D341Med (cell line): Measurements from ENCODE around the gene NME9.

Experiments
- DNase-seq: peaks from one replicate; pipeline ENCODE4 v3.0.0; 2012; ENCODE audit warnings: low spot score

NME9 gene

GRCh38 chr3:138362538-138362937 lies 32.9 kb upstream of the NME9 start:
- DNase-seq = no peak

- DNase-seq = no peak
These were observed 31.9 kb upstream of the NME9 start for GRCh38 chr3:138361561-138361971.

- no peak for DNase-seq
These were observed 31.3 kb upstream of the NME9 start for GRCh38 chr3:138360869-138361525.

- no peak for DNase-seq
These were observed 30.5 kb upstream of the NME9 start for GRCh38 chr3:138359919-138360868.

GRCh38 chr3:138359148-138359918 lies 29.7 kb upstream of the NME9 start:
- no peak for DNase-seq

GRCh38 chr3:138356730-138357405 lies 27.2 kb upstream of the NME9 start:
- DNase-seq = no peak

- no peak for DNase-seq
These were observed 25.4 kb upstream of the NME9 start for GRCh38 chr3:138355071-138355470.

- DNase-seq = no peak
These were observed 24.7 kb upstream of the NME9 start for GRCh38 chr3:138354376-138354775.

- DNase-seq = no peak
These were observed 22.4 kb upstream of the NME9 start for GRCh38 chr3:138351916-138352550.

GRCh38 chr3:138351151-138351550 lies 21.5 kb upstream of the NME9 start:
- DNase-seq = no peak

- no peak for DNase-seq
These were observed 20.4 kb upstream of the NME9 start for GRCh38 chr3:138349926-138350665.

GRCh38 chr3:138348754-138349739 lies 19.4 kb upstream of the NME9 start:
- no peak for DNase-seq

GRCh38 chr3:138347960-138348753 lies 18.5 kb upstream of the NME9 start, which contains the start of gene MRAS:
MRAS (plus strand) TSS chr3:138348579; CDS start chr3:138372884, 24,305 bp downstream.
- peak; percentile 90 for DNase-seq

- DNase-seq = no peak
These were observed 15.1 kb upstream of the NME9 start for GRCh38 chr3:138344754-138345153.

GRCh38 chr3:138340511-138340910 lies 10.9 kb upstream of the NME9 start:
- no peak for DNase-seq

GRCh38 chr3:138338811-138339210 lies 9.2 kb upstream of the NME9 start:
- no peak for DNase-seq

- no peak for DNase-seq
These were observed 8.6 kb upstream of the NME9 start for GRCh38 chr3:138338244-138338643.

GRCh38 chr3:138336454-138336999 lies 6.9 kb upstream of the NME9 start:
- no peak for DNase-seq
